Liver (tissue), 9 donors: ENCODE measurements around the gene ZNF783. TPM values are rescaled to one million over a fixed set of nuclear protein-coding genes. Genes with fewer than 3 reads are reported as not detected.

Source experiments
- DNase-seq: peaks from one replicate; pipeline ENCODE4 v3.0.0-alpha.2; 2017; ENCODE audit warnings: low spot score
- H3K27ac ChIP-seq, 2 donors: one replicate each; pipeline ENCODE4 v1.7.0; 2013; ENCODE audit warnings: inconsistent platforms in 2 of 2, low read length in 2 of 2, control low read depth in 1 of 2, low read depth in 1 of 2, mild to moderate bottlenecking in 1 of 2
- H3K27me3 ChIP-seq, 4 donors: one replicate each; pipeline versions ENCODE4 v1.6.1 to v1.7.0; 2013; ENCODE audit warnings: low read length in 3 of 4, inconsistent platforms in 1 of 4, mild to moderate bottlenecking in 1 of 4, moderate library complexity in 1 of 4; ENCODE audit not compliant: control insufficient read depth in 4 of 4, insufficient read depth in 4 of 4
- H3K36me3 ChIP-seq, 4 donors: one replicate each; pipeline versions ENCODE4 v1.6.1 to v1.7.0; 2013; ENCODE audit warnings: low read length in 3 of 4, mild to moderate bottlenecking in 3 of 4, low read depth in 1 of 4, moderate library complexity in 1 of 4; ENCODE audit not compliant: control insufficient read depth in 4 of 4, insufficient read depth in 3 of 4
- H3K4me1 ChIP-seq, 4 donors: one replicate each; pipeline versions ENCODE4 v1.6.1 to v1.7.0; 2013; ENCODE audit warnings: low read length in 3 of 4, mild to moderate bottlenecking in 3 of 4, moderate library complexity in 1 of 4; ENCODE audit not compliant: control insufficient read depth in 4 of 4, insufficient read depth in 4 of 4
- H3K4me3 ChIP-seq, 3 donors: one replicate each; pipeline versions ENCODE4 v1.6.1 to v1.7.0; 2013; ENCODE audit warnings: low read length in 3 of 3, control low read depth in 1 of 3, low read depth in 1 of 3, mild to moderate bottlenecking in 1 of 3
- H3K9ac ChIP-seq, 2 donors: one replicate each; pipeline ENCODE4 v1.7.0; 2013; ENCODE audit warnings: low read length in 2 of 2, mild to moderate bottlenecking in 2 of 2, moderate library complexity in 2 of 2, control low read depth in 1 of 2, low read depth in 1 of 2
- H3K9me3 ChIP-seq, 4 donors: one replicate each; pipeline versions ENCODE4 v1.6.1 to v1.7.0; 2013; ENCODE audit warnings: low read length in 3 of 4; ENCODE audit not compliant: control insufficient read depth in 4 of 4
- ATF3 ChIP-seq: IDR thresholded peaks from 2 replicates; pipeline ENCODE4 v1.6.1; 2016; ENCODE audit warnings: antibody characterized with exemption
- CTCF ChIP-seq: fragments of 150-350 bp; IDR thresholded peaks from 2 replicates; pipeline ENCODE4 v1.5.1; 2017; ENCODE audit warnings: improper control_type of control experiment, low read depth, low read length; ENCODE audit not compliant: missing input control
- EGR1 ChIP-seq, 2 donors: IDR thresholded peaks; 2 replicates each; pipeline ENCODE4 v1.6.1; 2016 to 2018; ENCODE audit warnings: antibody characterized with exemption in 2 of 2, low read depth in 2 of 2
- FOXA1 ChIP-seq: IDR thresholded peaks from 2 replicates; pipeline ENCODE4 v1.6.1; 2016; ENCODE audit warnings: antibody characterized with exemption
- FOXA2 ChIP-seq: IDR thresholded peaks from 2 replicates; pipeline ENCODE4 v1.6.1; 2016; ENCODE audit warnings: antibody characterized with exemption
- GABPA ChIP-seq, 2 donors: IDR thresholded peaks in 1 of 2; conservative IDR thresholded peaks in 1 of 2; 2 replicates each; pipeline ENCODE4 v1.6.1; 2016; ENCODE audit warnings: antibody characterized with exemption in 2 of 2, mild to moderate bottlenecking in 1 of 2, moderate library complexity in 1 of 2
- HNF4A ChIP-seq, 2 donors: conservative IDR thresholded peaks; 2 replicates each; pipeline ENCODE4 v1.6.1; 2016; ENCODE audit warnings: antibody characterized with exemption in 2 of 2, mild to moderate bottlenecking in 2 of 2
- HNF4G ChIP-seq: IDR thresholded peaks from 2 replicates; pipeline ENCODE4 v1.6.1; 2016; ENCODE audit warnings: antibody characterized with exemption
- JUND ChIP-seq, 2 donors: IDR thresholded peaks; 2 replicates each; pipeline ENCODE4 v1.6.1; 2016; ENCODE audit warnings: antibody characterized with exemption in 2 of 2
- MAX ChIP-seq: IDR thresholded peaks from 2 replicates; pipeline ENCODE4 v1.6.1; 2016; ENCODE audit warnings: antibody characterized with exemption
- NR2F2 ChIP-seq: IDR thresholded peaks from 2 replicates; pipeline ENCODE4 v1.6.1; 2016; ENCODE audit warnings: antibody characterized with exemption
- RAD21 ChIP-seq, 2 donors: IDR thresholded peaks; 2 replicates each; pipeline ENCODE4 v1.6.1; 2016; ENCODE audit warnings: antibody characterized with exemption in 2 of 2, mild to moderate bottlenecking in 2 of 2
- REST ChIP-seq: IDR thresholded peaks from 2 replicates; pipeline ENCODE4 v1.6.1; 2016; ENCODE audit warnings: antibody characterized with exemption, mild to moderate bottlenecking
- RXRA ChIP-seq, 2 donors: IDR thresholded peaks; 2 replicates each; pipeline ENCODE4 v1.6.1; 2017 to 2018; ENCODE audit warnings: antibody characterized with exemption in 2 of 2, mild to moderate bottlenecking in 1 of 2
- SP1 ChIP-seq: IDR thresholded peaks from 2 replicates; pipeline ENCODE4 v1.6.1; 2018; ENCODE audit warnings: antibody characterized with exemption, mild to moderate bottlenecking
- TAF1 ChIP-seq: conservative IDR thresholded peaks from 2 replicates; pipeline ENCODE4 v1.6.1; 2016; ENCODE audit warnings: antibody characterized with exemption, mild to moderate bottlenecking
- YY1 ChIP-seq: IDR thresholded peaks from 2 replicates; pipeline ENCODE4 v1.6.1; 2016; ENCODE audit warnings: antibody characterized with exemption, mild to moderate bottlenecking
- ZBTB33 ChIP-seq: IDR thresholded peaks from 2 replicates; pipeline ENCODE4 v1.6.1; 2016; ENCODE audit warnings: antibody characterized with exemption
- WGBS: extraction: QIAGEN DNeasy Blood & Tissue Kit; methylation state at CpG from one replicate; pipeline ENCODE4 v1.1.7; 2013; 5-methylcytosine and 5-hydroxymethylcytosine counted together
- polyA plus RNA-seq, 2 donors: library from polyadenylated mRNA; stranded (reverse) in 1 of 2; unstranded in 1 of 2; fragments of 200-250 nt in 1 of 2; fragments of >200 nt in 1 of 2; fragmentation: Nextera tagmentation in 1 of 2; extraction: Ambion mirVana in 1 of 2; gene quantifications; one replicate each; pipeline versions ENCODE4 v1.2.1 to v1.2.3, GENCODE V29; 2013 to 2015
- total RNA-seq, 2 donors: library from RNA; depleted of rRNA; stranded (reverse); fragments of >200 nt; gene quantifications; one replicate each; pipeline ENCODE4 v1.2.3, GENCODE V29; 2014
- donor health status: healthy.
- donor health status: healthy.
- donor health status: healthy.
- donor health status: healthy.
- donor health status: healthy.

ZNF783 gene
- total and polyA plus RNA-seq, 4 donors, result 1.5 to 4.3 (median 1.8) TPM

GRCh38 chr7:149289856-149290255 lies 27.9 kb downstream of the ZNF783 start:
- no peak for TF ChIP-seq EGR1 (IDR thresholded peaks at IDR 0.05; ENCODE audit: low read depth in 2 of 2)
- TF ChIP-seq NR2F2, result no peak
- Histone ChIP-seq H3K4me3 (no peak overlapping the region), H3K36me3 (peaks cover 0 to 5% (median 1%) of the 10 kb centered on the region in 4 donors), H3K4me1 (peaks cover 1 to 26% (median 13%) of the 10 kb centered on the region in 4 donors), H3K27me3 (no peaks in the 10 kb centered on the region), H3K9ac (no peak overlapping the region), H3K9me3 (no peaks in the 10 kb centered on the region), H3K27ac (no peak overlapping the region)
- no peak for DNase-seq
- WGBS, result 97% methylated on average over 4 of the region's 4 CpGs

- no peak overlapping the region for H3K27ac ChIP-seq
Measured at GRCh38 chr7:149291036-149291780, 29.2 kb downstream of the ZNF783 start.

More at GRCh38 chr7:149291036-149291780, 29.2 kb downstream of the ZNF783 start:
- no peaks in the 10 kb centered on the region for H3K27me3 ChIP-seq
- H3K9ac ChIP-seq, result no peak overlapping the region
- peaks cover 0 to 15% (median 9%) of the 10 kb centered on the region in 4 donors for H3K4me1 ChIP-seq
- 90% methylated on average over 13 of the region's 13 CpGs for WGBS
- no peak for DNase-seq
- TF ChIP-seq FOXA2 (no peak), TAF1 (no peak), NR2F2 (no peak), CTCF (no peak), ZBTB33 (no peak), ATF3 (no peak), GABPA (IDR thresholded peaks at IDR 0.05 in 1 of 2, conservative IDR thresholded peaks at IDR 0.05 in 1 of 2) (no peak), RXRA (IDR thresholded peaks at IDR 0.05) (no peak), YY1 (no peak), JUND (IDR thresholded peaks at IDR 0.05) (no peak), FOXA1 (no peak), REST (no peak), SP1 (no peak), HNF4A (conservative IDR thresholded peaks at IDR 0.05) (no peak), RAD21 (IDR thresholded peaks at IDR 0.05) (no peak), EGR1 (IDR thresholded peaks at IDR 0.05; ENCODE audit: low read depth in 2 of 2) (no peak), HNF4G (no peak), MAX (no peak)
- H3K36me3 ChIP-seq, result peaks cover 0 to 5% (median 2%) of the 10 kb centered on the region in 4 donors
- no peak overlapping the region for H3K4me3 ChIP-seq
- H3K9me3 ChIP-seq, result no peaks in the 10 kb centered on the region
